ENCODE measurements around the gene HUNK. TPM values are rescaled to one million over a fixed set of nuclear protein-coding genes. Genes with fewer than 3 reads are reported as not detected.
A peak's percentile ranks its signal among the peaks of the same experiment; 100 is the strongest.

HUNK gene
- total and polyA plus RNA-seq, 2 experiments from 2014 or later, result 0.30 to 2.5 TPM

DNA sequence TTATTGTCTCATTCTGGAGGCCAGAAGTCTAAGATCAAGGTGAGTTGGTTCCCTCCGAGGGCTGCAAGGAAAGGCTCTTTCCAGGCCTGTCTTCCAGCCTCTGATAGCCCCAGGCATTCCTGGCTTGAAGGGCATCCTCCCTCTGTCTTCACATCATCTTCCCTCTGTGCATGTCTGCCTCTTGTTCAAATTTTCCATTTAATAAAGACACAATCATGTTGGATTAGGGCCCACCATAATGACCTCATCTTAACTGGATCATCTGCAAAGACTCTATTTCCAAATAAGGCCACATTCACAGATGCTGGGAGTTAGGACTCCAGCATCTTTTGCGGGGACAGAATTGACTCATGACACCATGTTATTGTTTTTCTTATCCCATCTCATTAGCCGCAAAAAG, 24.5 kb downstream of the HUNK start:
- H3K36me3 ChIP-seq (ENCODE audit: low read depth), result no peaks in the 10 kb centered on the region
- in situ Hi-C loops (cut with MboI), result no loop called here
- no peaks in the 10 kb centered on the region for H3K9me2 ChIP-seq (ENCODE audit: insufficient read depth)
- 4 to 9% methylated on average over 3 of the region's 3 CpGs for WGBS, 2 experiments (ENCODE audit: low coverage in 1 of 2, low lambda C conversion rate in 2 of 2, missing lambda C conversion rate in 2 of 2)
- H3K4me3 ChIP-seq, result no peak overlapping the region
- no peak overlapping the region for H3K9ac ChIP-seq
- TF ChIP-seq EZH2 (IDR thresholded peaks at IDR 0.05; ENCODE audit: insufficient read depth, poor library complexity, severe bottlenecking), result no peak
- peak; percentile 72 for DNase-seq
- H4K20me1 ChIP-seq (ENCODE audit: insufficient read depth), result no peaks in the 10 kb centered on the region
- no peak overlapping the region for H3K4me2 ChIP-seq (ENCODE audit: unreplicated experiment)
- H2AFZ ChIP-seq, result no peak overlapping the region
- 0 out of 2 replicates have a peak, but pooled peaks cover 3% of the 10 kb centered on the region for H3K4me1 ChIP-seq (ENCODE audit: insufficient read depth)
- no peak overlapping the region for H3K27ac ChIP-seq
- H3F3A ChIP-seq (ENCODE audit: insufficient read depth), result no peaks in the 10 kb centered on the region
- no peaks in the 10 kb centered on the region for H3K9me3 ChIP-seq (ENCODE audit: low read depth)
- no peaks in the 10 kb centered on the region for H3K27me3 ChIP-seq (replicated peaks; ENCODE audit: insufficient read depth)
- no peaks in the 10 kb centered on the region for H3K79me2 ChIP-seq (ENCODE audit: insufficient read depth)

GRCh38 chr21:31898933-31899630, 26.3 kb downstream of the HUNK start:
- H3K4me1 ChIP-seq (ENCODE audit: insufficient read depth), result 0 out of 2 replicates have a peak, but pooled peaks cover 3% of the 10 kb centered on the region
- no peaks in the 10 kb centered on the region for H3F3A ChIP-seq (ENCODE audit: insufficient read depth)
- no peaks in the 10 kb centered on the region for H3K9me2 ChIP-seq (ENCODE audit: insufficient read depth)
- no peaks in the 10 kb centered on the region for H3K36me3 ChIP-seq (ENCODE audit: low read depth)
- no peak overlapping the region for H3K9ac ChIP-seq
- peak overlapping the region; percentile 7; the same call in 1 of the 2 replicates for H2AFZ ChIP-seq
- no peaks in the 10 kb centered on the region for H3K9me3 ChIP-seq (ENCODE audit: low read depth)
- in situ Hi-C loops (cut with MboI), result no loop called here
- H3K4me2 ChIP-seq (ENCODE audit: unreplicated experiment), result no peak overlapping the region
- no peaks in the 10 kb centered on the region for H3K27me3 ChIP-seq (replicated peaks; ENCODE audit: insufficient read depth)
- H4K20me1 ChIP-seq (ENCODE audit: insufficient read depth), result no peaks in the 10 kb centered on the region
- no peak overlapping the region for H3K4me3 ChIP-seq
- no peaks in the 10 kb centered on the region for H3K79me2 ChIP-seq (ENCODE audit: insufficient read depth)
- DNase-seq, result no peak
- TF ChIP-seq EZH2 (IDR thresholded peaks at IDR 0.05; ENCODE audit: insufficient read depth, poor library complexity, severe bottlenecking), result no peak
- TF ChIP-seq EZH2phosphoT487 (IDR thresholded peaks at IDR 0.05; ENCODE audit: insufficient read depth, low read depth), result no peak
- WGBS, 2 experiments (ENCODE audit: low coverage in 1 of 2, low lambda C conversion rate in 2 of 2, missing lambda C conversion rate in 2 of 2), result 23 to 29% methylated on average over 9 of the region's 9 CpGs
- no peak overlapping the region for H3K27ac ChIP-seq

DNA sequence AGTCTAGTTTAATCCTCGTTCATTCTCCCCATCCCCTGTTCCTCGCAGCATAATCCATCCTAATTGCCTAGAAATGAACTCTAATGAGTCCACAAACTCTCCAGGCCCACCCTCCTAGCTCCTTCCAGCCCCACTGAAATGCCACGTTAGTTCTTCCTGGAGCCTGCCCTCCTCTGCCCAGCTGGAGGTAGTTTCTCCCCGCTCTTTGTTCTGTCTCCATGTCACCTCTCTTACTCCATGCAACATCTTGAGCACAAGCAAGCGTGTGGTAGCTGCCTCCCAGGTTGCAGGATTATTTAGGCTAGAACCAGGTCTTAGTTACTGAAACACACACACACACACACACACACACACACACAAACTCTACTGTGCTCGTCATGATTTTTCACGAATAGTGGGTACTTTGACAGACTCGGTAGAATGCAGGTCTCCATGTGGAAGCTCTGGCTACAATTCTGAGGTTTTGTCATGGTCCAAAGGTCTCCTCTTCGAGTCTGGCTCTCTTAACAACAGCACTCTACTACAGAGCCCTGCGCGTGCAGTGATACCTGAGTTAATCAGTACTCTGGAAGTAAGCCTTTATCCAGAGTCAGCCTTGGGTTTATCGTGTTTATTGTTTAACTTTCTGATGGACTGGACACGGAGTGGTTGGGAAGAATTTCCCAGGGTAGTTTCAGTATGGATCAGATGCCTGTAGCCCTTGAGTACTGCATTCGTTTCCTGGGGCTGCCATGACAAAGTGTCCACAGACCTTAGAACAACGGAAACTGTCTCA, 27.5 kb downstream of the HUNK start:
- Histone ChIP-seq H3K4me2 (ENCODE audit: unreplicated experiment) (no peak overlapping the region), H2AFZ (no peak overlapping the region), H3F3A (ENCODE audit: insufficient read depth) (no peaks in the 10 kb centered on the region), H3K79me2 (ENCODE audit: insufficient read depth) (no peaks in the 10 kb centered on the region), H3K27ac (no peak overlapping the region), H3K9ac (no peak overlapping the region), H3K36me3 (ENCODE audit: low read depth) (no peaks in the 10 kb centered on the region), H3K4me3 (no peak overlapping the region), H3K9me2 (ENCODE audit: insufficient read depth) (no peaks in the 10 kb centered on the region), H3K27me3 (replicated peaks; ENCODE audit: insufficient read depth) (no peaks in the 10 kb centered on the region), H3K4me1 (ENCODE audit: insufficient read depth) (0 out of 2 replicates have a peak, but pooled peaks cover 3% of the 10 kb centered on the region), H4K20me1 (ENCODE audit: insufficient read depth) (no peaks in the 10 kb centered on the region), H3K9me3 (ENCODE audit: low read depth) (no peaks in the 10 kb centered on the region)
- in situ Hi-C loops (cut with MboI), result no loop called here
- WGBS, 2 experiments (ENCODE audit: low coverage in 1 of 2, low lambda C conversion rate in 2 of 2, missing lambda C conversion rate in 2 of 2), result 88 to 96% methylated on average over 15 of the region's 15 CpGs
- TF ChIP-seq EZH2phosphoT487 (IDR thresholded peaks at IDR 0.05; ENCODE audit: insufficient read depth, low read depth), result no peak
- TF ChIP-seq EZH2 (IDR thresholded peaks at IDR 0.05; ENCODE audit: insufficient read depth, poor library complexity, severe bottlenecking), result no peak
- no peak for DNase-seq

GRCh38 chr21:31901315-31901714, 28.5 kb downstream of the HUNK start:
- Histone ChIP-seq H3K9me3 (ENCODE audit: low read depth) (no peaks in the 10 kb centered on the region), H4K20me1 (ENCODE audit: insufficient read depth) (no peaks in the 10 kb centered on the region), H3K27ac (no peak overlapping the region), H3F3A (ENCODE audit: insufficient read depth) (no peaks in the 10 kb centered on the region), H3K4me3 (no peak overlapping the region), H3K4me2 (ENCODE audit: unreplicated experiment) (no peak overlapping the region), H3K9ac (no peak overlapping the region), H3K79me2 (ENCODE audit: insufficient read depth) (no peaks in the 10 kb centered on the region), H3K27me3 (replicated peaks; ENCODE audit: insufficient read depth) (no peaks in the 10 kb centered on the region), H3K4me1 (ENCODE audit: insufficient read depth) (0 out of 2 replicates have a peak, but pooled peaks cover 3% of the 10 kb centered on the region), H3K9me2 (ENCODE audit: insufficient read depth) (no peaks in the 10 kb centered on the region), H3K36me3 (ENCODE audit: low read depth) (no peaks in the 10 kb centered on the region), H2AFZ (no peak overlapping the region)
- in situ Hi-C loops (cut with MboI), result no loop called here
- TF ChIP-seq EZH2 (IDR thresholded peaks at IDR 0.05; ENCODE audit: insufficient read depth, poor library complexity, severe bottlenecking) (no peak), EZH2phosphoT487 (IDR thresholded peaks at IDR 0.05; ENCODE audit: insufficient read depth, low read depth) (no peak)
- no peak for DNase-seq
- 88 to 96% methylated on average over 2 of the region's 2 CpGs for WGBS, 2 experiments (ENCODE audit: low coverage in 1 of 2, low lambda C conversion rate in 2 of 2, missing lambda C conversion rate in 2 of 2)
